Adipose tissue (tissue), 3 donors: ENCODE data around the gene METTL17. TPM values are rescaled to one million over a fixed set of nuclear protein-coding genes. Genes with fewer than 3 reads are reported as not detected.
"Not testable (repeated sequence)": the region's sequence is repeated elsewhere in the genome, so short reads cannot be mapped to it uniquely, and the experiment has no call there.

Experiments
- H3K27ac ChIP-seq: one replicate; pipeline ENCODE4 v1.5.1; 2013; ENCODE audit warnings: low read depth, low read length
- WGBS, 3 donors: extraction: QIAGEN DNeasy Blood & Tissue Kit; methylation state at CpG; one replicate each; pipeline ENCODE4 v1.1.7; 2013; 5-methylcytosine and 5-hydroxymethylcytosine counted together
- polyA plus RNA-seq, 3 donors: library from polyadenylated mRNA; stranded (reverse); fragments of 200-250 nt; gene quantifications; one replicate each; pipeline ENCODE4 v1.2.3, GENCODE V29; 2013
- donor health status: healthy with polysubstance abuse.
- donor health status: Bipolar disorder and iron deficiency.
- donor health status: healthy.

METTL17 gene, protein sequence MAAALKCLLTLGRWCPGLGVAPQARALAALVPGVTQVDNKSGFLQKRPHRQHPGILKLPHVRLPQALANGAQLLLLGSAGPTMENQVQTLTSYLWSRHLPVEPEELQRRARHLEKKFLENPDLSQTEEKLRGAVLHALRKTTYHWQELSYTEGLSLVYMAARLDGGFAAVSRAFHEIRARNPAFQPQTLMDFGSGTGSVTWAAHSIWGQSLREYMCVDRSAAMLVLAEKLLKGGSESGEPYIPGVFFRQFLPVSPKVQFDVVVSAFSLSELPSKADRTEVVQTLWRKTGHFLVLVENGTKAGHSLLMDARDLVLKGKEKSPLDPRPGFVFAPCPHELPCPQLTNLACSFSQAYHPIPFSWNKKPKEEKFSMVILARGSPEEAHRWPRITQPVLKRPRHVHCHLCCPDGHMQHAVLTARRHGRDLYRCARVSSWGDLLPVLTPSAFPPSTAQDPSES
- 10 to 100 TPM; 37.9 to 46.9 (median 39.5) TPM for polyA plus RNA-seq

DNA sequence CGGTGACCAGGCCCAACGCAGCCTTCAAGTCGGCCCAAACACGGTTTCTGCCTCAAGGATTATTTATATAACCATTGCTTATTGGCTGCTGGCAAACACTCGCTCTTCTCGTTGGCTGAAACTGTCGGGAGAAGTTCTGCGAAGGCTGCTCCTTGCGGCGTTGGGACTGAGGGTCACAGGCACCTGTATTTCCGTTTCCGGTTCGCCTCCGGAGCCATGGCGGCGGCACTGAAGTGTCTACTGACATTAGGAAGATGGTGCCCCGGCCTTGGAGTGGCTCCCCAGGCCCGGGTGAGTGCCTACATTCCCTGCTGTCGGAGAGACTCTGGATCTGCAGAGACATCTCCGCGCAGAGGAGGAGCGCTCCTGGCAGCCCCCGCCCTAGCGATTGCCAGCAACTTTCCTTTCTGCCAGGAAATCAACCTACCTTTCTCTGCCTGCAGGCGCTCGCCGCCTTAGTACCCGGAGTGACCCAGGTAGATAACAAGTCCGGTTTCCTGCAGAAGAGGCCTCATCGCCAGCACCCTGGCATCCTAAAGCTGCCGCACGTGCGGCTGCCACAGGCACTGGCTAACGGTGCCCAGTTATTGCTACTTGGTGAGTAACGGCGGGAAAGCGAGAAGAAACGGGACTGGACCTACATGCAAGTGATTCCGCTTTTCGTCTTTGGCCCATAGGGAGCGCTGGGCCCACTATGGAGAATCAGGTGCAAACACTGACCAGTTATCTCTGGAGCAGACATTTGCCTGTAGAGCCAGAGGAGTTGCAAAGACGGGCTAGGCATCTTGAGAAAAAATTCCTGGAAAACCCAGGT is at the start of gene METTL17:
METTL17 (plus strand) TSS at position 194 of the 814 bp plus-strand sequence; CDS start at position 217, 23 bp downstream.
- 0% methylated on average over 41 to 42 of the region's 42 CpGs for WGBS, 3 donors

DNA sequence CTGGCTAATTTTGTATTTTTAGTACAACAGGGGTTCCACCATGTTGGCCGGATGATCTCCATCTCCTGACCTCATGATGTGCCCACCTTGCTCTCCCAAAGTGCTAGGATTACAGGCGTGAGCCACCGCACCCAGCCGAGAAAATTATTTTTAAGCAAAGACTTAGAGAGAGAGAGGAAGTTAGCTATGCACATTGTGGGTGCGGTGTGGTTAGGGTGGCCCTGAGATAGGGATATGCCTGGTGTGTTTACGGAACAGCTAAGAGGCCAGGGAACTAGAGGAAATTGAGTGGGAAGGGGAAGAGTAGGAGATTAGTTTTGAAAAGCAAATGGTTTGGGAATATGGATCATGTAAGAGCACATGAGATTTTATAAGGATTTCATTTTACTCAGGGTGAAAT is 44.6 kb upstream of the METTL17 start:
- not testable (repeated sequence) for H3K27ac ChIP-seq
- WGBS, 3 donors: 49 to 72% (median 50%) methylated on average over 6 of the region's 6 CpGs

More for the DNA sequence above, at the start of gene METTL17:
- H3K27ac ChIP-seq: no peak within 1 kb of the TSS

DNA sequence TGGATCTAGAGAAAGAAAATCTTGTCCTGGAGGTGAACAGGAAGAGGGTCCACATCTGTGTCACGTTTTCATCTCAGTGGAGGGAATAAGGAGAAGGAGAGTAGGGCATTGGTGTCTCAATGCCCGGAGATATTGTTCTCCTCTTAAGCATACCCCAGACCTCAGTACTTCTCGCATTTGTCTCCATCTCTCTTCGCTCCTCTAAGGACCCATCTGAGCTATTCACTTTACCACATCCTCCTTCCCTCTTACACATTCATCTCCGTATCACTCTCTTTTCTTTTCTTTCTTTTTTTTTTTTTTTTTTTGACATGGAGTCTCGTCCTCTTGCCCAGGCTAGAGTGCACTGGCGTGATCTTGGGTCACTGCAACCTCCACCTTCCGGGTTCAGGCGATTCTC is 43.1 kb upstream of the METTL17 start:
- not testable (repeated sequence) for H3K27ac ChIP-seq
- 82 to 87% (median 86%) methylated on average over 2 to 4 of the region's 9 CpGs for WGBS, 3 donors

DNA sequence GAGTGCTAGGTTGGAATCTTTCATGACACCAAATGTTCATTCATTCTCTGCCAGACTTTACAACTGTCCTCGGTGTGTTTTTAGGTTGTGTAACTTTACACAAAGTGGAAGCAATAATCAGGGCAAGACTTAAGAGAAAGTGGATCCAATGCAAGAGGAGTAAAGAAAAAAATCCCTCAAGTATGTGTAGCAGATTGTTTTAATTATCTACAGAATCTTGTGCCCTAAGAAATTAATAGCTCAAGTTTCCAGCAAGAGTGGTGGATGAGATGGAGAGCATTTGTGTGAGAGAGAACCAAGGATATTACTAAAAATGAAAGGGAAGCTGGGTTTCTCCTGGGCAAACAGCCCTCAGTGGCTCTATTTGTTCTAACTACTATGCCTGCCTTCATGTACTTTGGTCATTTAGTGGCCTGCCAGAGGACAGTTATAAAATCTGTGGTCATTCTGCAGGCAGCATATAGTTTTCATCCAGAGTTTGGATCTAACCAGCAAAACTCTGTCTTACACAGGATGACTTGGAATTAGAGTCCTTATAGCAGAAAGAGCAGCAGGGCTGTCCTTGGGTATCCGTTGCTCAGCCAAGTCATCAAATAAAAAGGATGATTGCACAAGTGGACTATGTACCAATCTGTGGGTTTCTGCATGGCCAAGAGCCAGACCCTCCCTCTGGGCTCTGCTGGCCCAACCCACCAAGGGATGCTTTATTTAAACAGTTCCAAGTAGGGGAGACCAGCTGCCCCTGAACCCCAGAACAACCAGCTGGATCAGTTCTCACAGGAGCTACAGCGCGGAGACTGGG is 34.8 kb upstream of the METTL17 start, which contains the start of gene RNASE2:
RNASE2 (plus strand) TSS at position 752 of the 802 bp plus-strand sequence. CDS start 285 bp downstream, outside the sequence.
- WGBS, 3 donors: 38 to 48% (median 41%) methylated on average over 3 to 4 of the region's 4 CpGs

DNA sequence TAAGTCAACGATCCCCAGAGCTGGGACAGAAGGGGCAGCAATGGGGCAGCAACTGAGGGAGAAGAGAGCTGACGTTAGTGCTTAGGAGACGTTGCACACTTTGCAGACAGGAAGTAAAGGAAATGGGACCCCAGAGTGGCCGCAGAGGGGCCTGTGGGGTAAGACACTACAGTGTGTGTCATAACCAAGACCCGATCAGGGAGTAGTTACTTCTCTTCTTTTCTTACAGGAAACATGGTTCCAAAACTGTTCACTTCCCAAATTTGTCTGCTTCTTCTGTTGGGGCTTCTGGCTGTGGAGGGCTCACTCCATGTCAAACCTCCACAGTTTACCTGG is 34.3 kb upstream of the METTL17 start:
- WGBS, 3 donors: 31 to 39% (median 38%) methylated on average over 5 of the region's 5 CpGs
- not testable (repeated sequence) for H3K27ac ChIP-seq

More for the DNA sequence above, 34.8 kb upstream of the METTL17 start, which contains the start of gene RNASE2:
- H3K27ac ChIP-seq: not testable (repeated sequence)

DNA sequence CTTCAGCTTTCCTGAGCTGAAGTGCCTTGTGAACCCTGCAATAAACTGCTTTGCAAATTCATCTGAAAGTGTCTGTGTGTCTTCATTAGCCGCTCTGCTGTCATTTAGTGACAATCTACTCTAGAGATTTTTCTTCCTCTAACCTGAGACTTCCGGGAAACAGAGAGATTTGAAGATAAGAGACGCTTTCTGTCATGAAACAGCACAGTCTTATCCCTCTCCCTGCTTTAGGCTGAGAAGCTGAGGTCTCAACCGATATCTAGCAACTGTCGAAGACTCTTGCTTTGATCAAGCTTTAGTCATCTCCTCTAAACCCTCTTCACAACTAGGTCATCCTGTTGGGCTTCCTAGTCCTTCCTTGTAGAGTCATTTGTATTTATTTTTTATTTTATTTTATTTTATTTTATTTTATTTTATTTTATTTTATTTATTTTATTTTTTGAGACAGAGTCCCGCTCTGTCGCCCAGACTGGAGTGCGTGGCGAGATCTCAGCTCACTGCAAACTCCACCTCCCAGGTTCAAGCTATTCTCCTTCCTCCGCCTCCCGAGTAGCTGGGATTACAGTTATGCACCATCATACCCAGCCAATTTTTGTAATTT is 33.3 kb upstream of the METTL17 start:
- H3K27ac ChIP-seq: no peak overlapping the region
- 77 to 82% (median 77%) methylated on average over 11 of the region's 11 CpGs for WGBS, 3 donors

DNA sequence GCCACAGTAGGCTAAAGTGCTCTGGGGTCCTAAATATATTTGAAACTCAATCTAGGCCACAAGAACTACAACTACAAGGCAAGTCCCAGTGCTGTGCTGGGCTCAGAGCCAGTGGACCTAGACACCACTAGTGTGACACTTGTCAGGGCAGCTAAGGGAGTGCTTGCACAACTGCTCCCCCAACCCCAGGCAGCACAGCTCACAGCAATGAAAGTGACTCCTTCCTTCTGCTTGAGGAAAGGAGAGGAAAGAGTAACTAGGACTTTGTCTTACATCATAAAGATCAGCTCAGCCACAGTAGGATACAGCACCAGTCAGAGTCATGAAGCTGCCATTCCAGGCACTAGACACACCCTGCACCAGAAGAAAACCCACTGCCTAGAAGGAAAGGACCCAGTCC is 30.8 kb upstream of the METTL17 start:
- H3K27ac ChIP-seq: not testable (repeated sequence)

DNA sequence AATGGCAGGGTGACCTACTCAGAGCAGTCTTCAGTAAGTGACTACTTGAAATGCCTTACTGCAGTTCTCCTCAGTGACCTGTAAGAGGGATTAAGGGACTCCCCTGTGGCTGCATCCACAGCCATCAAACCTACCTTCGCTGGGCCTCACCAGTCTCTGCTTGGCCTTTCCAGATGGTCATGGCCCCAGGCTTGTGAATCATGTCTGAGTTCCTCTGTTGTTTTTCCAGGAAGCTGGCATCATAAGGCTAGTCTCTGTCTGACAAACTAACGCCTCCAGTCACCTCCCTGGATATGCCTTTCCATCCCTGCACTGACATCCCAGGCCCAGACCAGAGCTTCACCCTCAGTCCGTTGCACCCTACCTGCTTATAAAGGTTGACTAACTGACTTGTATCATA is 20.4 kb upstream of the METTL17 start:
- H3K27ac ChIP-seq: no peak overlapping the region
- WGBS, 3 donors: 84 to 91% (median 89%) methylated on average over 3 of the region's 3 CpGs

DNA sequence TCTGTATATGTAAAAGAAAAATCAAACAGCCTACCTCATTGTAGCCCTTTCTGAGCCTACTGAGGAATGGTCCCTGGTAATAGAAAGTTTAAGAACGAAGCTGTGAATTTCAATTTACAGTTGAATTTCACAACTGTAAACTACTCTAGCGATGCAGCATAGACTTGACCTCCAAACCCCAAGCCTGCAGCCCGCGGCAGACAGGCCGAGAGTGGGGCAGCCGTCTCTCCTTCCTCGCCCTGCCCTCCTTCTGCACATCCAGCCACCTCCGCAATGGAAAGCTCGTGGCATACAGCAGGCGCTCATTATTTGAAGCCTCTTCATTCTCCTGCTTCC is 19.2 kb upstream of the METTL17 start:
- 12 to 15% (median 14%) methylated on average over 10 of the region's 10 CpGs for WGBS, 3 donors
- no peak overlapping the region for H3K27ac ChIP-seq

DNA sequence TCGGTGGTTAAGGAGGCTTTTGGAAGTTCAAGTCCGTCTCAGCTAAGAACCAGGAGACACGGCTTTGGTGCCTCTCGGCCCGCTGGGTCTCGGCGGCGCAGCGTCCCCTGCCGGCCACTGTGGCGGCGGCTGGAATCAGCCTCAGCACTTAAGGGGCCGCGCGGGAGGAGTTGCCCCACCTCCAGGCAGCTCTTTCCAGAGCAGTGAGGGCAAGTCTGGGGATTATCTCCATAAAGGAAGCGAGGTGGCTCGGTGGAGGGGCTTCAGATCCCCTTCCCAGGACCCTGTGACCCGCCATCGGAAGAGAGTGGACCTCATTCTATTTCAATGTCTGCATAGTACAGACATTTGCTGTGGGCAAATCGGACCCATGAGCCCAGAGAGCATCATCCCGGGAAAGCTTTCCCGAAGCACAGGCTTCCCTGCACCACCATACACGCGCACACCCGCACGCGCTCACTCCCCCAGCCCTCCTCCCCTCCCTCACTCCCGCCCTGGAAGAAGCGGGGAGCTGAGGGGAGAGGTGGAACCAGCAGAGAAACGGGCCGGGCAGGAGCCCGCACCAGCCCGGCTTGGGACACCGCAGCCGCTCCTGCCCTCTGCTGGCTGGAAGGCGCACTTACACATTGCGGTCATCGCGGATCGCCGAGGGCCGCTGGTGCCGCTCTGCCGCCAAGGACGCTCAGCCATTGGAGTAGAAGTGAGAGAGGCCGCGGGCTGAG is 18.6 kb upstream of the METTL17 start:
- H3K27ac ChIP-seq: no peak overlapping the region
- 0% methylated on average over 43 to 47 of the region's 47 CpGs for WGBS, 3 donors

DNA sequence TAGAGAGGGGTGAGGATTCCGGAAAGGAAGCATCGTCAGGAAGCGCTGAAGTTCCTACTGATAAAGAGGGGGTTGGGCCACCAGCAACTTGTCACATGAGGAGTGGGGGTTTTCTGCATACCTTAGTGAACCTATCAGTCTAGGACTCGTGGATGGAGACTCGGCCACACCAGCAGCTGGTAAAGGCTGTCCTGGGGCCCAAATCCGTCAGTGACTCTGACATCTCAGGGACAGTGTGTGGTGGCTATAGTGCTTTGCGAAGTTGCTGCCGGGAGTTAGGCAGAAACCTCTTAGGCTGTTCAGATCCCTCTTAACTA is 18.1 kb upstream of the METTL17 start:
- WGBS, 3 donors: 7 to 19% (median 15%) methylated on average over 8 of the region's 8 CpGs
- no peak overlapping the region for H3K27ac ChIP-seq

DNA sequence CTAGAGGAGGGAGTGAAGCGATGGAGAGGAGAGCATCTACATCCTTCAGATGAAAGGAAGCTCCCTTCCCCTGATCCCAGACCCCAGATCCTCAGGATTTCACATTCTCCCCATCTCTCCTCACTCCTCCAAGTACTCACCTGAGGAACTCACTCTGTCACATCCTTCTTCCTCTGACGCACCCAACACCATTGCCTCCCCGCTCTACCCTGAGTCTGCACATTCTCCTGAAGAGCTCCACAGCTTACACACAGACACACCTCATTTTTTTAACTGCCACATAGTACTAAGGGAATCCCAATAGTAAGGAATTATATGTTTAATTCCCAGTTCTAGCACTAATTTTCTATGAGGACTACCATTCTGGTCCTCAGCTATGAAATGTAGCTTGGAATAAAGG is 16.3 kb upstream of the METTL17 start:
- 96 to 98% (median 97%) methylated on average over 3 of the region's 3 CpGs for WGBS, 3 donors
- no peak overlapping the region for H3K27ac ChIP-seq

DNA sequence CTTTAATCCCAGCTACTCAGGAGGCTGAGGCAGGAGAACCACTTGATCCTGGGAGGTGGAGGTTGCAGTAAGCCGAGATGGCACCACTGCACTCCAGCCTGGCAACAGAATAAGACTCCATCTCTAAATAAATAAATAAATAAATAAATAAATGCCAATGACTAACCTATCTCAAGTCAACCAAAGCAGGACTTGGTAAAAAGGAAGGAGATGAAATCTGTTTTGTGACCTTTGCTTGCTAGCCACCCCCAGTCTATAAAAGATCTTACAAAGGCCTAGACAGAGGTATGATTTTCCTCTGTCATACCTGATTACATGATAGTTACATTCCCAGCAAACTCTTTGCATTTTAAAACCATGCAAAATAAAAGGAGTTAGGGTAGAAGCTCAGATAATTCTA is 13.5 kb upstream of the METTL17 start:
- no peak overlapping the region for H3K27ac ChIP-seq
- WGBS, 3 donors: 96 to 100% (median 96%) methylated on average over 1 of the region's 1 CpG

DNA sequence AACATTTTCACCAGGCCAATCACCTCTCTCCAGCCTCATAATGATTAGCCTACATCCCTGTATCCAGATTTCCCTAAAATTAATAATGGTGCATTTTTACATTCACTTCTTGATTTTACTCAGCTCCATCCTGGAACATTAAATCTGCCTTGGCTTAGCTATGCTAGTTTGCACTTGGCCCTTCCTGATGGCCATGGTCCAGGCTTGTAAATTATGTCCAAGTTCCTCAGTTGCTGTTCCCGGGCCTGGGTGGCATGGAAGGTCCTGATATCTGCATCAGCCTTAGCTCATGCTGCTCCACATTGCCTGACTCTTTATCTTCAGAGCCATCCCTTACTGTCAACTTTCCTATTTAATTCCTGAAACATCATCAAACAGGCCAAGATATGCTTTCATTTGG is 11.1 kb upstream of the METTL17 start:
- no peak overlapping the region for H3K27ac ChIP-seq
- 48 to 64% (median 59%) methylated on average over 1 of the region's 1 CpG for WGBS, 3 donors

DNA sequence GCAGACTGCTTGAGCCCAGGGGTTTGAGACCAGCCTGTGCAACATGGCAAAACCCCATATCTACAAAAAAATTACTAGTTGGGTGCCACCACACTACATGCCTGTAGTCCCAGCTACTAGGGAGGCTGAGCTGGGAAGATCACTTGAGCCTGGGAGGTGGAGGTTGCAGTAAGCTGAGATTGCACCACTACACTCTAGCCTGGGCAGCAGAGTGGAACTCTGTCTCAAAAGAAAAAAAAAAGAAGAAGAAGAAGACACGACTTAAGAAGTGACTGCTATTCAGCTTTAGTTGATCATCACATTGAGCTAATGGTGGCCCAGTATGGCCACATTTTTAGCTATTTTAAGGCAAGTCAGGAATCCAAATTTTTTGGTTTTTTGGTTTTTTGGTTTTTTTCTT is 8.9 kb upstream of the METTL17 start:
- WGBS, 3 donors: 52 to 82% (median 70%) methylated on average over 1 of the region's 1 CpG
- H3K27ac ChIP-seq: no peak overlapping the region

DNA sequence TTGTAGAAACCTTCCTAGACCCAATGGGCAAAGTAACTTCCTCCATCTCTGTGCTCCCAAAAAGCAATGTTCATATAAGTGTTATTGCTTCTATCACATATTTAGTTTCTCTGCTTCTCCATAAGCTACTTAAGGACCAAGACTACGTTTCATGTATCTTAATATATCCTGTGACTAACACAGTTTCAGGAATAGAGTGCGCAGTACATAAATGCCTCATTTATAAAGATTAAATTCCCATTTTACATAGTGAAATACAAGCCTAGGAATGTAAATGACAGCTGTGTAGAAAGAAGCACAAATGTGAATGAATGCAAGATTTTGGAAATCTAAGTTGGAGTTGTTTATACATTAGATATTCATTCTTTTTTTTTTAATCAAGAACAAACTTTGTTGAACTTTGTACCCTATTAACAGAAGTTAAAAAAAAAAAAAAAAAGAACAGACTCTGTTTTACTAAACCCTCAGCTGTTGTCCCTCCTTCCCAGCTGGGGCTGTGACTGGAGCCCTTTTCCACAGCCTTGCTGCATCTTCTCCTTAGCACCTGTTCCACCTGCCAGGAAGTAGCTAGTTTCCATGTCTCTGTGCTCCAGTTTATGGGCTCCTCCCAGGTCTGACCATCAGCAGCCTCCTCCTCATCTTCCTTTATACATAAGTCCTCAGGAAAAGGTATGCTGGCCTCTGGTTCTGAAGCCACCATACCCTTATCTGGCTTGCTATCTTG is 7.0 kb upstream of the METTL17 start:
- no peak overlapping the region for H3K27ac ChIP-seq
- WGBS, 3 donors: 77 to 87% (median 78%) methylated on average over 2 of the region's 2 CpGs

DNA sequence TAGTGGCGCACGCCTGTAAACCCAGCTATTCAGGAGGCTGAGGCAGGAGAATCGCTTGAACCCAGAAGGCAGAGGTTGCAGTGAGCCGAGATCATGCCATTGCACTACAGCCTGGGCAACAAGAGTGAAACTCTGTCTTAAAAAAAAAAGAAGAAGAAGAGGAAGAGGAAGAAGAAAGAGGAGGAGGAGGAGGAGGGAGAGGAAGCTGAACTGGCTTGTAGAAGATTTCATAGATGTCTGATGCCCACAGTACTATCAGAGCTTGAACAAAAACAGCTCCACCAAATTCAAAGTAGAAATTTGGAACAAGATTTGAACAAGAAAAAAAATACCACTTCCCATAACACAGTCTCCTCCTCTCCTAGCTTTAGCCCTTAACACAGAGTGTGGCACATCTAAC is 4.1 kb upstream of the METTL17 start:
- WGBS, 3 donors: 80 to 92% (median 85%) methylated on average over 4 of the region's 4 CpGs
- H3K27ac ChIP-seq: not testable (repeated sequence)
